Left lung (tissue), 10 donors: ENCODE results near the gene IL11. TPM values are rescaled to one million over a fixed set of nuclear protein-coding genes. Genes with fewer than 3 reads are reported as not detected.

Experiments used
- ATAC-seq: fragments of 200-7000 bp; cut with Tn5 transposase; one replicate; pipeline ENCODE4 v1.9.1; 2020; ENCODE audit warnings: moderate library complexity
- DNase-seq, 4 donors: peaks; one replicate each; pipeline ENCODE4 v3.0.0-alpha.2; 2013 to 2020
- H3K27ac ChIP-seq, 2 donors: fragments of 200-600 bp; sonication (generic) in 1 of 2; one replicate each; pipeline versions ENCODE4 v1.5.0 to v1.8.0; 2020 to 2021
- H3K27me3 ChIP-seq, 2 donors: fragments of 200-600 bp; sonication (generic) in 1 of 2; one replicate each; pipeline versions ENCODE4 v1.5.0 to v1.8.0; 2020 to 2021
- H3K36me3 ChIP-seq, 2 donors: fragments of 200-600 bp; sonication (generic) in 1 of 2; one replicate each; pipeline versions ENCODE4 v1.5.0 to v1.8.0; 2020 to 2021
- H3K4me1 ChIP-seq, 2 donors: fragments of 200-600 bp; one replicate each; pipeline ENCODE4 v1.8.0; 2021
- H3K4me3 ChIP-seq, 2 donors: fragments of 200-600 bp; sonication (generic) in 1 of 2; one replicate each; pipeline versions ENCODE4 v1.5.0 to v1.8.0; 2020 to 2021; ENCODE audit warnings: mild to moderate bottlenecking in 1 of 2
- H3K9me3 ChIP-seq, 2 donors: fragments of 200-600 bp; sonication (generic) in 1 of 2; one replicate each; pipeline versions ENCODE4 v1.5.0 to v1.8.0; 2020 to 2021
- intact Hi-C, 2 donors: fragments of 100-400 bp; cut with DNase I; formaldehyde crosslinking; loops; one replicate each; pipeline versions ENCODE4 v1.11.2 to v1.14.2; 2022
- polyA plus RNA-seq, 6 donors: library from polyadenylated mRNA; unstranded; fragments of 120-200 nt; gene quantifications; one replicate each; pipeline ENCODE4 v1.2.1, GENCODE V29; 2013; ENCODE audit not compliant: insufficient read length in 6 of 6
- total RNA-seq, 2 donors: library from RNA; stranded (reverse); fragmentation: NEBNext Ultra II Directional; extraction: Animal tissue kit (Norgen Biotek cat#: 25700); gene quantifications; one replicate each; pipeline ENCODE4 v1.2.1, GENCODE V29; 2021
- TF ChIP-seq, protein P1 (sequence below), 2 donors: fragments of 200-600 bp; sonication (generic) in 1 of 2; IDR thresholded peaks; one replicate each; pipeline versions ENCODE4 v1.5.0 to v1.8.0; 2021; ENCODE audit warnings: antibody characterized with exemption in 2 of 2
- donor health status: DM: no; HTN: yes; CAD: no.
- donor health status: DM: no; HTN: no; CAD: no.

Gene IL11
- total and polyA plus RNA-seq, 8 donors, result 0.10 to 0.90 (median 0.42) TPM

DNA sequence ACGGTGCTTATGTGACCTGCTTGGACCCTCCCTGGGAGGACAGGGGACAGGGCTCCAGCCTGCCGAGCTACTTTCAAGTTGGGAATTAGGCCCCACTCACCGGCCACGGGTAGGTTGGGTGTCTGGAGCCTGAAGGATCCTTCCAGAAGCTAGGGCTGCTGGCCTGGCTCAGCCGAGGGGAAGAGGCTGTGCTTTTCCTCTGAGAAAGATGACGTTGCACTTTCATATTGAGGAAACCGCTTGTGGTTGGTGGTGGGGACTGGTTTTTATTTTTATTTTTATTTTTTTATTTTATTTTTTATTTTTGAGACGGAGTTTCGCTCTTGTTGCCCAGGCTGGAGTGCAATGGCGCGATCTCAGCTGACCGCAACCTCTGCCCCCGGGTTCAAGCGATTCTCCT lies 45.1 kb downstream of the IL11 start, which contains the start of gene TMEM150B:
Gene TMEM150B, minus strand, starts transcription at position 170 of the 400 bp plus-strand sequence. CDS start 4,305 bp downstream, outside the sequence.
- peak within 1 kb of the TSS in 1 of 2 donors; percentile 35 for H3K4me3 ChIP-seq
- peak within 1 kb of the TSS; percentile 69 to 73 for H3K27ac ChIP-seq
- peaks cover 0 to 2% of the 10 kb centered on the region in 2 donors for H3K36me3 ChIP-seq
- TF ChIP-seq, protein P1, sequence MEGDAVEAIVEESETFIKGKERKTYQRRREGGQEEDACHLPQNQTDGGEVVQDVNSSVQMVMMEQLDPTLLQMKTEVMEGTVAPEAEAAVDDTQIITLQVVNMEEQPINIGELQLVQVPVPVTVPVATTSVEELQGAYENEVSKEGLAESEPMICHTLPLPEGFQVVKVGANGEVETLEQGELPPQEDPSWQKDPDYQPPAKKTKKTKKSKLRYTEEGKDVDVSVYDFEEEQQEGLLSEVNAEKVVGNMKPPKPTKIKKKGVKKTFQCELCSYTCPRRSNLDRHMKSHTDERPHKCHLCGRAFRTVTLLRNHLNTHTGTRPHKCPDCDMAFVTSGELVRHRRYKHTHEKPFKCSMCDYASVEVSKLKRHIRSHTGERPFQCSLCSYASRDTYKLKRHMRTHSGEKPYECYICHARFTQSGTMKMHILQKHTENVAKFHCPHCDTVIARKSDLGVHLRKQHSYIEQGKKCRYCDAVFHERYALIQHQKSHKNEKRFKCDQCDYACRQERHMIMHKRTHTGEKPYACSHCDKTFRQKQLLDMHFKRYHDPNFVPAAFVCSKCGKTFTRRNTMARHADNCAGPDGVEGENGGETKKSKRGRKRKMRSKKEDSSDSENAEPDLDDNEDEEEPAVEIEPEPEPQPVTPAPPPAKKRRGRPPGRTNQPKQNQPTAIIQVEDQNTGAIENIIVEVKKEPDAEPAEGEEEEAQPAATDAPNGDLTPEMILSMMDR (IDR thresholded peaks at IDR 0.05), result no peak
- H3K9me3 ChIP-seq, result no peaks in the 10 kb centered on the region
- peak; percentile 29 for ATAC-seq
- intact Hi-C loops, result no loop called here
- peaks cover 0 to 39% of the 10 kb centered on the region in 2 donors for H3K4me1 ChIP-seq
- peaks cover 0 to 15% of the 10 kb centered on the region in 2 donors for H3K27me3 ChIP-seq
- peak in 1 of 4 donors; percentile 66 for DNase-seq

DNA sequence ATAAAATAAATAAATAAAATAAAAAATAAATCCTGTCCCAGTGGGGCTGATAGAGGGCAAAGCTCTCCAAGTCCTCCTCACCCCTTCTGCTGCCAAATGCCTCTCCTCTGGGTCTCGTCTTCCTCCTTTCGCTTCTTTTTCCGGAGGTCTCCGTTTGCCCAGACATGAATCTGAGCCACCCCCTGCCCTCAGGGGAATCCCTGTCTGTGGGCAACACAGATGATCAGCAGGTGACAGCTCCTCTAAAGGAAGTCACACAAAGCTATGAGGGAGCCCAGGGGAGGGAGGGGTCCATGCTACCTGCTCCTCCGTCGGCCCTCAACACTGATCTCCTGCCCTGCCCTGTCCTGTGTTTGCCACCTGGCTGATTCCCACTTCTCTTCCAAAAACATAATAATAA lies 45.6 kb downstream of the IL11 start:
- DNase-seq, result no peak
- Histone ChIP-seq H3K27ac (peak overlapping the region; percentile 69 to 73), H3K27me3 (peaks cover 0 to 20% of the 10 kb centered on the region in 2 donors), H3K9me3 (no peaks in the 10 kb centered on the region), H3K36me3 (peaks cover 0 to 8% of the 10 kb centered on the region in 2 donors), H3K4me3 (peak overlapping the region in 1 of 2 donors; percentile 35), H3K4me1 (peaks cover 0 to 34% of the 10 kb centered on the region in 2 donors)
- ATAC-seq, result no peak
- intact Hi-C loops, result no loop called here
- TF ChIP-seq, protein P1 (IDR thresholded peaks at IDR 0.05), result no peak

DNA sequence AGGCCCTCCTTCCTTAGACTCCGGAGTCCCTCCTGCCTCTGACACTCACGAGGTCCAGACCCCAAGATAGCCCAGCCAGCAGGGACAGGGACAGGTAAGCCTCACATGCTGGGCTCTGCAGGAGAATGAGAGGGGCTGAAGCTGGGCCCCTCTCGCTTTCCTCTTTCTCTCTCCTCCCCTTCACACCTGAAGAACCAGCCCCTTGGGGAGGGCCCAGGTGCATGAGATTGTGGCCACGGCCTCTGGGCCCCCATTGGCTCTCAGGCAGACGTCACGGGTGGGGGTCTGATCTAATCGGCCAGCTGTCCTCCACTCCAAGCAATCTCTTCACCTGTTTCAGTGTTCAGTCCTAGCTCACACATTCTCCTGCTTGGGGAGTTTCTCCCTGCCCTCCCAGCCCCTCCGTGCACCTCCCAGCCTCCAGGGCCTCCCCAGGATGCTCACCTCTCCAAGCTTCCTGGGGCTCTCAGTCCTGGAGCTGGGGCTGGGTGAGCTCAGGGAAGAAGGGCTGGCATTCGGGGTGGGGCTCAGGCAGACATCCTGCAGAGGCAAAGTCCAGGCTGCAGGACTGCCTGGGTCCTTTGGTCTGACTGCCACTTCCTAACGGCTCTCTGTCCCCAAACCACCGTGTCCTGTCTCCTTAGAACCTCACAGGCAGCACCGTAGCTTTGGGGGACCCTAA lies 47.9 kb downstream of the IL11 start:
- Histone ChIP-seq H3K36me3 (peaks cover 0 to 10% of the 10 kb centered on the region in 2 donors), H3K4me3 (peak overlapping the region in 1 of 2 donors; percentile 33), H3K9me3 (no peaks in the 10 kb centered on the region), H3K27me3 (peaks cover 0 to 23% of the 10 kb centered on the region in 2 donors), H3K4me1 (peaks cover 0 to 25% of the 10 kb centered on the region in 2 donors), H3K27ac (peak overlapping the region in 1 of 2 donors; percentile 58)
- TF ChIP-seq, protein P1 (IDR thresholded peaks at IDR 0.05), result no peak
- DNase-seq, result no peak
- ATAC-seq, result no peak
- intact Hi-C loops, result no loop called here

DNA sequence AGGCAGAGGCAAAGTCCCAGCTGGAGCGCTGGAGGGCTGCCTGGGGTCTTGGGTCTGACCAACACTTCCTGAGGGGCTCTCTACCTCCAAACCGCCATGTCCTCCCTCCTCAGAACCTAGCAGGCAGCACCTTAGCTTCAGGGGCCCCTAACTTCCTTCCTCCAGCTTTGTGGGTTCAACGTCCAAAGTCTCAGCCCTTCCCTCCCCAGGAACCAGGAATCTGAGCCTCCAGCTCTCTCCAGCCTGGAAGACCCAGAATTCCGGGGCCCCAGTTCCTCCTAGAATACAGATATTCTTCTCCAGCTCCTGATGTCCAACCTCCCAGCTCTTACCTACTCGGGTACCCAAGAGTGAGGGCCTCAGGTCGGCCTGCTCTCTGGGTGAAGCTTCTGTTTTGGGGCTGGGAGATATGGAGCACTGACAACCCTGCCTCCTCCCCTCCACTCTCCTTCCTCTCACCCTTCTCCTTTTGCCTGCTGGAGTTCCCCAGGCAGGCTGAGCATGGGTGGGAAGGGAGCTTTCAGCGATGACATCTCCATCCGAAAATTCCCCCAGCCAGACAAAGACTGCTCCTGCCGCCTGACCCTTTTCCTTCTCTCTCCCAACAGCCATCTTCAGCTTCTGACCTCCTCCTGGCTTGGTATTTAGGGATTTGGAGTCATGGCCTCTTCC lies 48.7 kb downstream of the IL11 start:
- TF ChIP-seq, protein P1 (IDR thresholded peaks at IDR 0.05), result no peak
- intact Hi-C loops, result no loop called here

More for the DNA sequence above, 48.7 kb downstream of the IL11 start:
- Histone ChIP-seq H3K27me3 (peaks cover 0 to 23% of the 10 kb centered on the region in 2 donors), H3K9me3 (no peaks in the 10 kb centered on the region), H3K4me3 (peak overlapping the region in 1 of 2 donors; percentile 33), H3K36me3 (peaks cover 0 to 14% of the 10 kb centered on the region in 2 donors), H3K27ac (no peak overlapping the region), H3K4me1 (peaks cover 0 to 19% of the 10 kb centered on the region in 2 donors)
- no peak for DNase-seq
- ATAC-seq, result no peak
